Esophagus mucosa (tissue), 1 donor: Measurements from ENCODE around the gene CES5A. TPM values are rescaled to one million over a fixed set of nuclear protein-coding genes. Genes with fewer than 3 reads are reported as not detected.
"Not testable (repeated sequence)": the region's sequence is repeated elsewhere in the genome, so short reads cannot be mapped to it uniquely, and the experiment has no call there.

Experiments
- ATAC-seq: fragments of 200-7000 bp; cut with Tn5 transposase; one replicate; pipeline ENCODE4 v1.9.1; 2020
- total RNA-seq: library from RNA; stranded (reverse); gene quantifications from one replicate; pipeline ENCODE4 v1.2.4, GENCODE V29; 2023
- donor health status: DM: yes; HTN: yes; CAD: no.

Gene CES5A, protein sequence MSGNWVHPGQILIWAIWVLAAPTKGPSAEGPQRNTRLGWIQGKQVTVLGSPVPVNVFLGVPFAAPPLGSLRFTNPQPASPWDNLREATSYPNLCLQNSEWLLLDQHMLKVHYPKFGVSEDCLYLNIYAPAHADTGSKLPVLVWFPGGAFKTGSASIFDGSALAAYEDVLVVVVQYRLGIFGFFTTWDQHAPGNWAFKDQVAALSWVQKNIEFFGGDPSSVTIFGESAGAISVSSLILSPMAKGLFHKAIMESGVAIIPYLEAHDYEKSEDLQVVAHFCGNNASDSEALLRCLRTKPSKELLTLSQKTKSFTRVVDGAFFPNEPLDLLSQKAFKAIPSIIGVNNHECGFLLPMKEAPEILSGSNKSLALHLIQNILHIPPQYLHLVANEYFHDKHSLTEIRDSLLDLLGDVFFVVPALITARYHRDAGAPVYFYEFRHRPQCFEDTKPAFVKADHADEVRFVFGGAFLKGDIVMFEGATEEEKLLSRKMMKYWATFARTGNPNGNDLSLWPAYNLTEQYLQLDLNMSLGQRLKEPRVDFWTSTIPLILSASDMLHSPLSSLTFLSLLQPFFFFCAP
- not detected for total RNA-seq

- no peak for ATAC-seq
Measured at GRCh38 chr16:55875273-55875672, at the start of gene CES5A. Gene CES5A (minus strand): TSS chr16:55875373. CDS start chr16:55875221, 152 bp downstream.

DNA sequence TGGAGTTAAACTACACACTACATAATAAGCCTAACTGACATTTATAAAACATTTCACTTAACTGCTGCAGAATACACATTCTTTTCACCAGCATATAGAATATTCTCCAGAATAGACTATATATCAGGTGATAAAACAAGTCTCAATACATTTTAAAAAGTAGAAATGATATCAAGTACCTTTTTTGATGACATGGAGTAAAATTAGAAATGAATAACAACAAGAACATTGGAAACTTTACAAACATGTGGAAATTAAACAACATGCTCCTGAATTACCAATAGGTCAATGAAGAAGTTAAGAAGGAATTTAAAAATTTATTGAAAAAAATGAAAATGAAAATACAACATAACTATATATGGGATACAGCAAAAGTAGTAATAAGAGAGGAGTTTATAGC lies 47.5 kb upstream of the CES5A start:
- ATAC-seq: no peak

- ATAC-seq: no peak
Measured at GRCh38 chr16:55917373-55918160, 42.4 kb upstream of the CES5A start.

DNA sequence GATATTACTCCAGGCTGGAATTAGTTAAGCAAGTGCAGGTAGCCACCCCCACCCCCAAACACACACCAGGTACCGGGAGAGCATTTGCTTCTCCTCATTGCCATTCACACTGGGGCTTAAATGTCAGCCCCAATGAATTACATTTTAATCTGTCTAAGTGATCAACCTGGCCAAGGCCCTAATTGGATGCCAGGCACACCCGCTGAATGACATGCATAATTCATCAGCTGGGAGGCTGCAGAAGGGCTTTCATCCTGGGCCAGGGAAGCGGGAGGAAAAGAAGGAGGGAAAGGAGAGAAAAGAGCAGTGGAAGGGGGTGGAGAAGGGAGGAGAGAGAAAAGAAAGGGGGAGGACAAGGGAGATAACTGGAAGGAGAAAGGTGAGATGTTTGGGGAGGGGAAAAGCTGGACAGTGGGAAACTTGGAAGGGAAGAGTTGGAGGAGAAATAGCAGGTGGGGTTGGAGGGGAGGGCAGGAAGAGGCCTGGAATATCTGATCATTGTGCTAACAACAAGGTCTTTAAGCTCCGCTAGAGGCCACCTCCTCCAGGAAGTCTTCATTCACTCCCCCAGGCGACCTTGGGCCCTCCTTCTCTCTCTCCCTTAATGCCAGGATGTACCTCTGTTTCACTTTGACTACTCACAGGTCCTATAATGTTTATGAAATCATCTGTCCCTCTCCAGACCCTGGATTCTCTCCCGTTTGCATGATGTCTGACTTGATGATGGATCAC lies 40.1 kb upstream of the CES5A start:
- no peak for ATAC-seq

GRCh38 chr16:55914383-55914782 lies 39.2 kb upstream of the CES5A start:
- no peak for ATAC-seq

- peak; percentile 97 for ATAC-seq
Measured at GRCh38 chr16:55913716-55914115, 38.5 kb upstream of the CES5A start.

DNA sequence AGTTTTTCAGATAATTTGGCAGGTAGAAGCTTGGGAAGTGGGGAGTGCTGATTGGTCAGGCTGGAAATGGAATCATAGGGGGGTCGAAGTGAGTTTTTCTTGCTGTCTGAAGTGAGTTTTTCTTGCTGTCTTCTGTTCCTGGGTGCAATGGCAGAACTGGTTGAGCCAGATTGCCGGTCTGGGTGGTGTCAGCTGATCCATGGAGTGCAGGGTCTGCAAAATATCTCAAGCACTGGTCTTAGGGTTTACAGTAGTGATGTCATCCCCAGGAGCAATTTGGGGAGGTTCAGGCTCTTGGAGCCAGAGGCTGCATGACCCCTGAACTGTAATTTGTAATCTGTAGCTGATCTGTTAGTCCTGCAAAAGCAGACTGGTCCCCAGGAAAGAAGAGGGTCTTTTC lies 37.9 kb upstream of the CES5A start:
- ATAC-seq: not testable (repeated sequence)

DNA sequence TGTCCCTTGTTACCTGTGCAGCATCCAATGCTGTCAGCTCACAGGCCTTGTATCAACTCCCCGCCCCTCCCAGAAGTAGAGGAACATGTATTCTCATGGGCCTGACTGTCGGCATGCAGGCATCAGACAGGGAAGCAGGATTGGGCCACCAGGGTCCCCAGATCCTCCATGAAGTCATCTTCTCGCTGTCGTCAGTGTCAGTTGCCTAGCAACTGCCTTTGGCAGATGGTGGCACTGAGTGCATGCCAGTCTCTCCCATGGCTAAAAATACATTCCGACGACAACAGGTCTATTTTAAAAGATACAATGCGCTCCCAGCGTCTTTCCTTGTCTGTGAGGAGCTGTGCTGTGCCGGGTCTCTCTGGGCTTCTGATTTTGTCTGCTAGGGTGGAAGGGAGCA lies 36.8 kb upstream of the CES5A start:
- ATAC-seq: no peak

DNA sequence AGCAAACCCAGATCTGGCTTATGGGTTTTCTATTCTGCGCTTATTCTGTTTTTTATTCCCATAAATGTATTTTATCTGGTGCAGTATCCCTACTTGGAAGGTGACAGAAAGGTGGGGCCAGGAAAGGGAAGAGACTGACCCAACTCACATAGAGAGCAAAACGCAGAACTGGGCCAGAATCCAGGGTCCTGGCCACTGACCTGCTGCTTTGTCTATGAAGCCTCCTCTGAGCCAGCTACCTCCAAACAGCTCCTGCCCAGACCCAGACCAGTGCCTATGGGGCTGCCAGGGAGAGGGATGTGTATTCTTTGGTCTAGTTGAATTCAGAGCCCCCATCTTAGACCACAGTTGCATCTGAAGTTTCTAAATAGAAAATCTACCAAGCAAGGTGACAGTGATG lies 36.4 kb upstream of the CES5A start:
- no peak for ATAC-seq

- no peak for ATAC-seq
Measured at GRCh38 chr16:55909876-55910275, 34.7 kb upstream of the CES5A start.

DNA sequence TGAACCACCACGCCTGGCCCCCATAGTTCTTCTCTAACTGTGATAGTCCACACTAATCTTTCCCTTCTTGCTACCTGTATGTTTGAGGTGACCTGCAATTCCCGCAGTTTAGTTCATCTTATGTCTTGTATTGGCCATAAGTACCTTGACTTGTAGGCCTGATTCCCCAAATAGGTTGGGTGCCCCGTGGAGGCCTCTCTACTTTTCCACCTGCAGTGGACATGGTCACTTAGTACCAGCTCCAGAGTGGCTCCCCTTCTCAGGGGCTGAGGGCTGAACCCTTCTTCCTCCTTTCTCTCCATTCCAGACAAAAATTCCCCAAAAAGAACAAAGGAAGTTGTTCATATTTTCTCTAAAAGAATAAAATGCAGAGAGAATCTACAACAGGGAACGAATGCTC lies 33.5 kb upstream of the CES5A start:
- no peak for ATAC-seq

DNA sequence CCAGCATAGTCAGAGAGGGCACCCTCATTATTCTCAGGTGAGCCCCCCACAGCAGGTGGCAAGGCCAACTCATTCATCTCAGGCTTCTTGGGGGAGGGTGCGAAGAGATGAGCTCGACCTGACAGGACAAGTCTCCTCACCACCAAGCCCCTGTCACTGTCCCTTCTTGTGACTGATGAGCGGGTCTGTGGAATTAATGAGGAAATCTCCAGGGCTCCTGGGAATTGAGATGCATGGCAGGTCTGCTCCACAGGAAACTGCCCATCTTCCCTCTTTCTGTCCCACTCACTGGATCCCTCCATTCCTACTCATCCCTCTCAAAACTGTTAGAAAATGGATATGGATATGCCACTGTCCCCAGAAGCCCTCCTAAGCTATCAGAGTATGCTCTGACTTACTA lies 32.5 kb upstream of the CES5A start:
- ATAC-seq: no peak

GRCh38 chr16:55906123-55906522 lies 30.9 kb upstream of the CES5A start:
- ATAC-seq: no peak

DNA sequence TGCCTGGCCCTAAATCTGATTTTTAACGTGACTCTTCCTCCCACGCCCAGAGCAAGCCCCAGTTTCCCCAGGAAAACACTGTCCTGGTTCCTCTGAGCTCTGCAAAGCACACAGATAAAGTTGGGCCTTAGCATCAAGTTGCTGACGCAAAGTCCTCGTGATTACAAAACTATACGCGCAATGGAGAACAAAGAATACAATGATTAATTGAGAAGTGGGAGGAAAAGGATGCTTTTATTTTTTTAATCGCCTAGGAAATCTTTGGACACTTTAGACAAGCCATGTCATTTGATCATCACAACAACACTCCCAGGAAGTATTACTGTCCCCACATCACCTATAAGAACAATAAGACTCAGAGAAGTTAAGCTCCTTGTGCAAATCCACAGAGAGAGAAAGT lies 30.5 kb upstream of the CES5A start:
- no peak for ATAC-seq

GRCh38 chr16:55901566-55902217 lies 26.5 kb upstream of the CES5A start:
- ATAC-seq: no peak

DNA sequence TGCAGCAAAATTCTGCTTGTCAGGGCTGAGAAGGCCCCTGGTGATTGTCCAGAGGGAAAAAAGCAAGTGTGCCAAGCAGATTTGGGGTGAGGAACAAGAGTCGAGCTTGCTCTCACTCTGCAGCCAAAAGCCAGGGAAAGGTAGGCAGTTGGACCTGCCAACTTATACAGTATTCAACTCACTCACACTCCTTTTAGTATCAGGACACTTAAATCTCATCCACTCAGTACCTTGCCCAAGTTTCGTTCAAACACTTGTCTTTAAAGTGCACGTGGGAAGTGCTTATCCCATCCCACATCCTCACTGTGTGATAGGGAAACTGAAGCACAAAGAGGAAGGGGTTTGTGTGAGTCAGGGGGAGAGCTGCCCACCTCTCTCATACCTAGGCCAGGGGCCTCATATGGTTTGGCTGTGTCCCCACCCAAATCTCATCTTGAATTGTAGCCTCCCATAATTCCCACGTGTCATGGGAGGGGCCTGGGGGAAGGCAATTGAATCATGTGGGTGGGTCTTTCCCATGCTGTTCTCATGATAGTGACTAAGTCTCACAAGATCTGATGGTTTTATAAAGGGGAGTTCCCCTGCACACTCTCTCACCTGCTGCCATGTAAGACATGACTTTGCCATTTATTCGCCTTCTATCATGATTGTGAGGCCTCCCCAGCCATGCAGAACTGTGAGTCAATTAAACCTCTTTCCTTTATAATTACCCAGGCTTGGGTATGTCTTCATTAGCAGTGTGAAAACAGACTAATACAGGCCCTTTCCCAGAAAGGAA lies 25.6 kb upstream of the CES5A start:
- no peak for ATAC-seq

- ATAC-seq: no peak
Measured at GRCh38 chr16:55899857-55900256, 24.7 kb upstream of the CES5A start.

GRCh38 chr16:55898592-55898991 lies 23.4 kb upstream of the CES5A start:
- no peak for ATAC-seq

- no peak for ATAC-seq
Measured at GRCh38 chr16:55892821-55893220, 17.6 kb upstream of the CES5A start.

GRCh38 chr16:55889518-55889917 lies 14.3 kb upstream of the CES5A start:
- ATAC-seq: no peak

GRCh38 chr16:55888546-55888945 lies 13.4 kb upstream of the CES5A start:
- no peak for ATAC-seq

GRCh38 chr16:55876854-55877253 lies 1.7 kb upstream of the CES5A start:
- no peak for ATAC-seq
